NOMO-1 (cell line): ENCODE measurements around the gene CHGA.

ENCODE experiments used
- DNase-seq, 2 experiments: peaks; one replicate each; lab custom pipeline; 2025; ENCODE audit not compliant: unreplicated experiment in 2 of 2; lab: John Stamatoyannopoulos, UW

CHGA gene

GRCh38 chr14:92929689-92930608, 7.0 kb downstream of the CHGA start:
- DNase-seq, result no peak

GRCh38 chr14:92930737-92931602, 8.0 kb downstream of the CHGA start:
- DNase-seq, result no peak

- no peak for DNase-seq
Observed at GRCh38 chr14:92931681-92932447, 8.9 kb downstream of the CHGA start.

GRCh38 chr14:92932448-92933395, 9.8 kb downstream of the CHGA start:
- no peak for DNase-seq

GRCh38 chr14:92933481-92933880, 10.5 kb downstream of the CHGA start:
- DNase-seq, result no peak

- no peak for DNase-seq
Observed at GRCh38 chr14:92934196-92935085, 11.5 kb downstream of the CHGA start.

GRCh38 chr14:92935446-92935845, 12.5 kb downstream of the CHGA start:
- DNase-seq, result no peak

- DNase-seq, result no peak
Observed at GRCh38 chr14:92936085-92936484, 13.1 kb downstream of the CHGA start.

- DNase-seq, result no peak
Observed at GRCh38 chr14:92937051-92937937, 14.3 kb downstream of the CHGA start.

- DNase-seq, result no peak
Observed at GRCh38 chr14:92938235-92938875, 15.4 kb downstream of the CHGA start.

- DNase-seq, result no peak
Observed at GRCh38 chr14:92938890-92939671, 16.1 kb downstream of the CHGA start.

GRCh38 chr14:92939699-92940098, 16.7 kb downstream of the CHGA start:
- no peak for DNase-seq

GRCh38 chr14:92940543-92940942, 17.6 kb downstream of the CHGA start:
- no peak for DNase-seq

- no peak for DNase-seq
Observed at GRCh38 chr14:92941531-92941930, 18.6 kb downstream of the CHGA start.

GRCh38 chr14:92942136-92942535, 19.2 kb downstream of the CHGA start:
- no peak for DNase-seq

- DNase-seq, result no peak
Observed at GRCh38 chr14:92942576-92942975, 19.6 kb downstream of the CHGA start.
